Muscle of arm (tissue), 12 donors: Measurements from ENCODE around the gene EIF4G2. TPM values are rescaled to one million over a fixed set of nuclear protein-coding genes. Genes with fewer than 3 reads are reported as not detected.

Source experiments
- polyA plus RNA-seq, 12 donors: library from polyadenylated mRNA; unstranded; fragments of 120-200 nt; gene quantifications; one replicate each; pipeline ENCODE4 v1.2.1, GENCODE V29; 2013; ENCODE audit not compliant: insufficient read length in 12 of 12

The EIF4G2 gene
- polyA plus RNA-seq, 12 donors = 716 to 2,133 (median 842) TPM

Other genes with a start within 250 kb of the EIF4G2 start
- gene LYVE1, start 240.3 kb downstream of the EIF4G2 start, polyA plus RNA-seq = 100 to 1,000 TPM in 2 of 12 donors, 10 to 100 TPM in 9, not detected in 1; 43.4 to 111 (median 84.8) TPM
- 1 to 10 TPM in 11 of 12 donors, not detected in 1; 3.6 to 7.2 (median 4.7) TPM for gene IRAG1, start 115.2 kb downstream of the EIF4G2 start, polyA plus RNA-seq
- gene CTR9, start 57.7 kb downstream of the EIF4G2 start, polyA plus RNA-seq = 10 to 100 TPM in 11 of 12 donors, not detected in 1; 27.2 to 55.8 (median 34.0) TPM
- 100 to 1,000 TPM in 1 of 12 donors, 10 to 100 TPM in 10, not detected in 1; 60.0 to 105 (median 77.3) TPM for gene ZBED5, start 49.1 kb upstream of the EIF4G2 start, polyA plus RNA-seq